CD4-positive, alpha-beta T cell treated with Interleukin-21 for 1 hour (primary cell): Measurements from ENCODE around the gene NELFA.
A peak's percentile ranks its signal among the peaks of the same experiment; 100 is the strongest.

Experiments
- DNase-seq: peaks from one replicate; pipeline ENCODE4 v3.0.0-alpha.2; 2020

NELFA gene

DNA sequence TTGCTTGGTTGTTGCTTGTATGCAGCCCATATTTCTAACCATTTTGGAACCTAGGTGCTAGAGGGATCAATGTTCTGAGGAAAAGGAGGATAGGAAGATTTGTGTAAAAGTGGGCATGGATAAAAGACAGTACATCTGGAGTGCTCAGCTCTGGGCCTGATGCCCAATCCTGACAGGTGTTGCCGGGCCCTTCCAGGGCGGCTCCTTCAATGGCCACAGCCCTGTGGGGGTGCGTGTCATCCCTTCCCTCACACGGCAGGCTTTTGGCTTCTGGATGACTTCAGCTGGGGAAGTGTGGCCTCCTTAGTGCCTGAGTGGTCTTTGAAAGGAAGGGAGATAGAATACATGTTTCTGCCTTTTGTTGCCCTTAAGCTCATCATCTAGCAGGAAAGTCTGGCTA, 47.2 kb downstream of the NELFA start:
- DNase-seq, result no peak

DNA sequence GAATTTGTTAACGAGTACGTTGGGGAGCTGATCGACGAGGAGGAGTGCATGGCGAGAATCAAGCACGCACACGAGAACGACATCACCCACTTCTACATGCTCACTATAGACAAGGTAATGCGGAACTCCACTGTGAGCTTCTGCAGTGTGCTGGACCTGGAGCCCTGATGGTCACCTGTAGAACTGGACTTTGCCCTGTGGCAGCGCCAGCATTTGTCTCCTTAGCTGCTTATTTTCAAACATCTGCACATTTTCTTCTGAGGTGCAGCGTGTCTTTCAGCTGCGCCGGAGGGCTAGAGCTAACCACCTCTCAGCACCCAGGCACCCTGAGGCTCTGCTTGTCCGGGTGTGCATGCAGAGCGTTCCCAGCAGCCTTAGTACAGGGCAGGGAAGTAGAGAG, 47.7 kb downstream of the NELFA start:
- no peak for DNase-seq

DNA sequence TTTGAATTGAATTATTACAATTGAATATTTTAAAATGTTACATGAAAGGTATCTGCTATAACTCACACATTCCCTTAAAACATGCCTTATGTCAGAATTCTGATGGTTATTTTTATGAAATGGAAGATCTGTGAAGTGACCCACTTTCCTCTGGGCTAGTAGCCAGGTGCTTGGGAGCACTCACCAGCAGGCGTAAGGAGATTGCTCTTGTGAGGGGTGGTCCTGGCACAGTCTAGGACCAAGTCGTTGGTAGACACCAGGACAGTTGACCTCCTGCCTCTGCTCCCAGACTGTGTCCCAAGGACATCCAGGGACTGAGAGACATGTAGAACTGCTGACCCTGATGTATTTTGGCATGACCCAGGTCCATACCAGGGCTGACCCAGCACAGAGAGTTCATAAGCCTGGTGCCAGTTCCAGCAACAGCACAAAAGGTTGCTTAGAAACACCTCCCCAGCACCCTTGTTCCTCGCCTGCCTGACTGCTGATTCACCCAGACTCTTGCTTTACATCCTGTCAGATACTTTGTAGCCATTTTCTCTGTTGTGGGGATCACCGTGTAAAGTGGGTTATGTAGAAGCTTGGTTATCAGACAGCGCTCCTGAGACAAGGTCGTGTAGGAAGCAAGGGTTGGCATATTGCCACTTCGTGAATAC, 48.5 kb downstream of the NELFA start:
- no peak for DNase-seq

DNA sequence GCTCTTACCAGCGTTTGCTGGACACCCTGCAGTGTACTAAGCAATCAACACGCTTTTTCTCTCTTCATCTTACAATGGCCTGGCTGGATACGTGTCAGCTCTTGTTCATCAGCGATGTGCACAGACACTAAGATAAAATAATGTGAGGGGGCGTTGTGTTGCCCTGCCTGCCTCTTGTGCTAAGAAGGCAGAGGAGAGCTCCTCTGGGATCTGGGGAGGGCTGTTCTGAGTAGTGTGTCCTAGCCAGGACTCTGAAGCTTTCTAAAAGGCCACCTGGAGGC, 49.7 kb downstream of the NELFA start:
- no peak for DNase-seq

DNA sequence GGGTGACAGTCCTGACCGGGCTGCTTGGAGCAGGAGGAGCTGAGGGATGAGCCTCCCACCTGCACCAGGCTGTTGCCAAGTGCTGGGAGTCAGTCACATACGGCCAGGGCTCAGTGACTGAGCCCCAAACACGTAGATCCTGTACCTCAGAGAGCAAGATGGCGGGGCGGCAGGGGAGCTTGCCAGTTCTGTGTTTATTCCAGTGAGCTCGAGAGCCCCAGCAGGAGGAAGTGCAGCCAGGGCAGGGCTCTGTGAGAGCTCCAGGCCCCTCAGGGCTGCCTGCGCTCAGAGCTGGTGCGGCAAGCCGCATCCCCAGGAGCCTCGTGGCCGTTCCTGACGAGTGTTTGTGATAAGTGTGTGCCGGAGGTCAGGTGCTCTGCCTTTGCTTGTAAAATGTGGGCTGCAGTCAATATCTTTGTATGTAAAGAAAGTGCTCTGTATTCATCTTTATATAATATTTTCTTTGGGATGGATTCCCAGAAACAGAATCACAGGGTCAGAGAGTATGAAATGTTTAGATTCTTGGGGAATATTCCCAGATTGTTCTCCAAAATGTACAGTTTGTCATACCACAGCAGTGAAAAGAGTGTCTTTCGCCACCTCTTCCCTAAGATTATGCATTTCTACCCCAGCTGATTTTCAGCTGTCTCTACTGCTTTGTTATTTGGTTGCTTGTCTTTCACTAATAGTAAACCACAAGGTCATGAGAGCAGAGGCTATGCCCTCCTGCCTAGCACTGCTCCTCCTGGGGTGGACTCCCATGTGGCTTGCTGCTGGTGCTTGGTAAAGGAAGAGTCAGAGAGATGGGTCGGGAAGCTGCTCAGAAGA, 50.3 kb downstream of the NELFA start:
- no peak for DNase-seq

DNA sequence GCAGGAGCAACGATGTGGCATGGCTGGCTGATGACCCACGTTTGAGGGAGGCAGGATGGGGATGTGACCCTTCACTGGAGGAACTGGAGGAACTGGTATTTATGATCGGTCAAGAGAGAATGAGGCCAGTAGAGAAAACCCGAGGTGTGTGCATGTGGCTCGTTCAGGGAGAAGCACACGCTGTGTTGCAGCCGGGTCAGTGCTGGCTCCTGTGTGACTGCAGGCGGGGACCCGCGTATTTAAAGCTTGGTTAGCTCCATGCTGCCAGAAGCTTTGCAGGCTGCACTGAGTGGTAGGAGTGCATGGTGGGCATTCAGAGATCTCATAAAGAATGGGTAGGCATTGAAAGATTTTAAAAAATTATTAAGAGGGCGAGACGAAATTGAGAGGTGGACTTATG, 52.1 kb downstream of the NELFA start:
- no peak for DNase-seq

DNA sequence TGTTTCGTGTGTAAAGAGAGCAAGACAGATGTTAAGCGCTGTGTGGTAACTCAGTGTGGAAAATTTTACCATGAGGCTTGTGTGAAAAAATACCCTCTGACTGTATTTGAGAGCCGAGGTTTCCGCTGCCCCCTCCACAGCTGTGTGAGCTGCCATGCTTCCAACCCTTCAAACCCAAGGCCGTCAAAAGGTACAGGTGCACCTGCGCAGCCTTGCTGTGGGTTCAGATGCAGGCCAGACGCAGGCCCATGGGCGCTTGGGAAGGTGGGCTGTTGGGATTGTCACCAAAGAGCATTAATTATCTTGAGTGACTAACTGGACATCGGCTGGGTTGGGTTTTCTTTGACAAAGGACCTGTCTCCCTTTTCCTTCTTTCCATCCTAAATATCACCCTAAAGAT, 55.4 kb downstream of the NELFA start:
- DNase-seq, result no peak

DNA sequence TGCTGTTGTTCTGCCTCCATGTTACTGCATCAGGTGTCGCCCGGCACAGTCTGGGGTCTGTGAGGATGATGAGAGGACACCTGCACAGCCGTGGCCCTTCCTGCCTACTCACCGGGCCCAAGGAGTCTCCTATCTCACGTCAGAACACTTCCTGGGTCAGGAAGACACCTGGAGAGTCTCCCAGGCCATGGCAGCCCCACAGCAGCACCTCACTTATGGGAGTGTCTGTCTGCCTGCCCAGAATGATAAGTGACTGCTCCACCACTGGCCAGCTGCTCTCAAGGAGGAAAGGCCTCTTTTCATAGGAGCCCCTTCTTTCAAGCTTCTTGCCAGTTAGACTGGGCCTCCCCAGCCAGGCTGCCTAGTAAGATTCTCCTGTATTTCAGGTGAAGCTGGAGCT, 56.1 kb downstream of the NELFA start:
- no peak for DNase-seq

DNA sequence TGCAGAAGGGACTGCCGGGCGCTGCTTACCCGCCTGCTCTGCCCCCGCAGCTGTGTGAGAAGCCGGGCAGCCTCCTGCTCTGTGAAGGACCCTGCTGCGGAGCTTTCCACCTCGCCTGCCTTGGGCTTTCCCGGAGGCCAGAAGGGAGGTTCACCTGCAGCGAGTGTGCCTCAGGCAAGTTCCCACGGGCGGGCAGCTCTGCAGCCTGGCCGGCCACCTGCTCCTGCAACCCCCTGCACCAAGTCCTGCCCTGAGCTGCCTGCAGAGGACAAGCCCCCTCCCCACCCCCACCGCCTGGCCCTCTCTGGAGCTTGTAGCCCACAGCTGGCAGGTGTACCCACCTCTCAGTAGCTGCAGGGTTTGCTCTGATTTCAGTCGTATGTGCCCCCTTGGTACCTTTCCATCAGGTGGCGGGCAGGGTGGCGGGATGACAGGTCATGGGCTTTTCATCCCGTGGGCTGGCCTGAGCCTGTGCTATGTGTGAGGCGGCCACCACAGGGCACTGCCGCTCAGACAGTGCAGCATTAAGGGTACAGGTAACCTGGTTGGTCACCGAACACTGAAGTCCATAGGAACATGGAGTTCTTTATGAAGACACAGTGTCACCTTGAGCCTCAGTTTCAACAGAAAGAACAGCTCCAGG, 56.6 kb downstream of the NELFA start:
- DNase-seq, result no peak

DNA sequence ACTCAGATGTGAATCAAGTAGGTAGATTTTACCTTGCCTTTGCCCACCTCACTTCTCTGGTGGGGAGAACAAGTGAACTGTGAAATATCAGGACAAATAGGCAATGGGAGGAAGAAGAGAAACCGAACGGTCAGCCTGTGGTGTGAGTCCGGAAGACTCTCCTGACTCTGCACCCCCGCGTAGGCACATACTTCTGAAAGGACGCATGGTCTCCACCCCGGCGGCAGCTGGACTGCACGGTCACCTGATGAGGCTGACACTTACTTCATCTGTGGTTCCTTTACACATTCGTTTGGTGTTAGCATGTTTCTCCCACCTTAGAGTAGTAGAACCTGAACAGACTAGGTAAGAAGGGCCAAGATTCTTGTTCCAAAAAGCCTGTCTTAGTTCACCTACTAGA, 58.4 kb downstream of the NELFA start:
- DNase-seq, result no peak

DNA sequence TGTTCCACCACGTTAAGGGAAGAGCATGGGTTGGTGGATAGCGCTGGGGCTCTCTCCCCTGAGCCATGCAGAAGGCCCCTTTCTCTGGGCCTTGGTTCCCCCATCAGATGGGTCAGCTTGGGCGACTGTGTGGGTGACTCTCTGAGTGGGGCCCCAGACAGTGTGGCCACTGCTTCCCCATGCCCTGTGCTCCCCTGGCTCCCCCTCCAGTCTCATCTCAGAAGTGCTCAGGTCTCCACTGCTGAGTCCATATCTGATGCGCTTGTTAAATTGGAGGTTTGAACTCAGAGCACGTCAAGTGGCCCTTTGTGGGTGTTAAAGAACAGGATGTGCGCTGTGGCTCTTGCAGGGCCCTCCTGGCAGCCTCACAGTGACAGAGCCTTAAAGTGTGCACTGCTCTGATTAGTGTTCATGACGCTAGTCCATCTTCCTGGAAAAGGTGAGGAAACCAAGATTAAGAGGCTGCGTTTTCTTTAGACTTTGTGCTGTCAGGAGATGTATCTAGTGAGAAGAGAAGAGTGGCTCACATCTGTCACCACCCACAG, 59.8 kb downstream of the NELFA start:
- peak; percentile 2 for DNase-seq

DNA sequence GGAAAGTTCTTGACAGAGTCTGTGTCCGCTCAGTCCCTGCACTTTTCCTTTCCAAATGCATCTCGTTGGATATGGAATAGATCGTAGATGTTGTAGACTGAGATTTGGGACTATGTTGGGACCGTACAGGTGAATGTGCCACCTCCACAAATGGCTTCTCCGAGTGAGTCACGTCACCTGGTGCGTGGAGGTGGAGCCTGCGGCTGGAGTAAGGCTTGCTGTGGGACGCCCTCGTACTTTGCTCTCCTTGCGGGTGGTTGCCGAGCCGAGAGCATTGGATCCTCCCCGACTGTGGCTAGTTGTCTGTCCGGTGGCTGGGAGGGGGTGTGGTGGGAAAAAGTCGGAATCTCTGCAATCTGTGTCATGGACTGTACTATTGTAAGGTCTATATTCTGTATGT, 60.5 kb downstream of the NELFA start:
- no peak for DNase-seq

DNA sequence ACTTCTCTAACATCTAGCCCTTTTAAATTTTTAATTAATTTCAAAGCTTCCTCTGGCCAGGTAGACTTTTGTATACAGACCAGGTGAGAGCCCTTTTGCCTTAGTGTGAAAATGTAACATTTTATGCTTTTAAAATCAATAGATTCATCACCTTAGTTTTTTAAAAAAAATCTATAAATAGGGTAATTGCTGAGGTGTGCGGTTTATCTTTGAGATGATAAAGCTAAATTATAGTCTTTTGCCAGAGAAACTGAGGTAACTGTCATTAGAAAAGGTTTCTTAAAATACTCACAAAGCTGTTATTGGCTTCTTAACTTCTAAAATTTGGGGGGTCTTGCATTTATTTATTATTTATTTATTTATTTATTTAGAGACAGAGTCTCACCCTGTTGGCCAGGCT, 62.9 kb downstream of the NELFA start:
- DNase-seq, result no peak

DNA sequence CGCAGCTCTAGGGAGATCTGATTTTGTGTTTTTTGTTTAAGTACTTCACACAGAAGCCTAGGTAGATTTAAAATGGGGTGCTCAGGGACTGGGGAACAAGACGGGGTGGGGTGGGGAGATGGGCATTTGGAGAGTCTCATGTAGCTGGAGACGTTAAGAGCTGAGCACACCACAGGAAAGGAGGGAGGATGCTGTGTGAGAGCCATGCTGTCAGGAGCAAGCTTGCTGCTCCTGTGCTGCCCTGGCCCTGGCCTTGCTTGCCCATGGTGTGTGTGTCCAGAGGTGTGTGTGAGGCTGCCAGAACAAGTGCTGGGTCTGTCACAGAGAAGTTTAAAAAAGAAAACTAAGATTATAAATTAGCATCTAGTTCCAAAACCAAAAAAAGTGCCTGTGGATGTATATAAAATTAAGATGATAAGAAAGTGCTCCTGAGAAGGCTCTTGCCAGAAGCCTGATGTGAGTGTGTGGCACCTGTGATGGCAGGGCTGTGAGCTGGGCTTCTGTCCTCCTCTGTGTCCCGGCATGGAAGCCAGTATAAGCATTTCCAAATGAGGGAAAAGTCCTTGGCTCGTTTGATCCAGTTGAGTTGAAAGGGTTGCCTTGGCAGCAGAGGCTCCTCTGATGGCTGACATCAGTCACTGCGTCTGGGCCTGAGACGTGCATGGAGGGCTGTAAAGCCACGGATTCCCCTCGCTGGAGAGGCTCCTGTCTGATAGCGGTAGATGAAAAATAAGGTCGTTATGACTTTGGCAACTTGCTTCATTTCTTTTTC, 63.5 kb downstream of the NELFA start:
- DNase-seq, result no peak

DNA sequence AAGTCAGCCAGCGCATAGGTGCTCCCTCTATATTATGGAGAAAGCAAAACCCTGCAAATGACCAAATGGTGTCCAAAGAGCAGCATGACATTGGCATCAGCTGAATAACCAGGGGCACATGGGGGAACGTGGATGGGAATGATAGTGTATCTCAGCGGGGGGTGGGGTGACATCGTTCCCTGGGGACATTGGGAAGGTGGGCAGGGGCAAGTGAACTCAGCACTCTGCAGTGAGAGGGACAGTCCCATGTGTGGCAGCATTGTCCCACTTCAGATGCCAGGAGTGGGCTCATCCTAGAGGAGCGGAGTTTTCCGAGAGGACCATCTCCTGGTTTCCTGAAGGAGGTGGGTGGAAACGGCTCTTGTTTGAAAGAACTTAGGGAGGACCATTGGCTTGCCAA, 64.8 kb downstream of the NELFA start:
- no peak for DNase-seq

DNA sequence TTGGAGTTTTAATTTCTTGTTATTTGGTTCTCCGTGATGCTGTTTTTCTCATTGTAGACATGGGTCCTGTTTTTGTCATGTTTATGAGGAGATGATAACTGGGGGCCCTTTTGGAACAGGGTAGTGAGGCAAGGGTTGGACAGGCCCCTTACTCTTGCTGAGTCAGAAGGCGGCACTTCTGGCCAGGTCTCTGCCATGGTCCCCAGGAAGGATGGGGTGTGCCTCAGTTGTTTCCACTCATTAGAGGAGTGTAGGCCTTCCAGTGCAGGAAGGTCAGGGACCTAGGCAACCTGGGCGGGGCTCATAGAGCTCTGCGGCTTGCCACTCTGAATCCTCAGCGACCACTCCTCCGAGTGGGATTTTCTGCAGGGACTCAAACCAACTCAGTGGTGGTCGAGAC, 68.2 kb downstream of the NELFA start:
- no peak for DNase-seq

DNA sequence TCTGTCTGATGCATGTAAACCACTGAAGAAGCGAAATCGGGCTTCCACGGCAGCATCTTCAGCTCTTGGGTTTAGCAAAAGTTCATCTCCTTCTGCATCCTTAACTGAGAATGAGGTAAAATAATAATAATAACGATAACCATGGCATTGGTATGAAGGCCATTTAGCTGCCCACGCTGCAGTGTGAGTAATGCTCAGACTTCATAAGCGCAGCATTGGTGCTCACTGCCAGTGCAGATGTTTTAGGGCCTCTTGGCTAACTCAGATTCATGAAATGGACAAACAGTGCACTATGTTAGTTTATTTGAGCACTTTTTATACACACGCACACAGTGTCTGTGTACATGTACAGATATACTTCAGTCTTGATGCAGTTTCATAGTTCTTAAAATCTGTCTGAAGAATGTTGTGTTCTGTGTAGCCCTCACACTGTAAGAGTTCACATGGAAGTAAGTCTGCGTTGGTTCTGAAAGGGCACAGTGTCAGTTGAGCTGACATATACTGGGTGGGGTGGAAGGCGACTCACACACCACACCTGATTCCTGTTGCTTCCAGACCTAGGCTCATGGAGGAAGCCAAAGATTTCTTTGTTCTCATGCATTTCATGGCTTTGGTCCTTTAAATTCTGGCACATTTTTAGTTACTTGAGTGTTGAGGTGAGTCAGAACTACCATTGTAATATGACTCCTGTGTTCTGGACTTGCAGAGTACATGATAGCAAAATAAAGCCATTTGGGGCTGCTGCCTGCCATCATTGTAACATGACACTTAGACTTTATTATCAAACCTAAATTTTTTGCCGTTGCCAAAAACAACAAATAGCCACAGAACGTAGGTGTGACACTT, 68.9 kb downstream of the NELFA start:
- no peak for DNase-seq

DNA sequence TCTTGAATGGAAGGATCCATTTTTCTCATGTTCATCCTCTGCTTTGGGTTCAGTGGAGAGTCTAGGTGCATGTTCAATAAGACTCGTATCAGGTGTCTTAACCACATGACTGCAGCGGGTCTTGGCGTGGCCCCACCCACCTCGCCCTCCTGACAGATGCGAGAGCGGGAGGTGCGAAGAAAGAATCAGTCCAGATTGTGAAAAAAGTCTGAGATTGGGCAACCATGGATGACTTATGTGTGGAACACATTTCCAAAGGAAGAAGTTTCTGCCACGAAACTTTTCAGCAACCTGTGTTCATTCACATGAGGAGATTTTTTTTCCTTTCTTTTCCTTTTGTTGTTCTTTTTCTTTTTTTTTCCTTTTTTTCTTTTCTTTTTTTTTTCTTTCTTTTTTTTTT, 70.7 kb downstream of the NELFA start:
- no peak for DNase-seq

DNA sequence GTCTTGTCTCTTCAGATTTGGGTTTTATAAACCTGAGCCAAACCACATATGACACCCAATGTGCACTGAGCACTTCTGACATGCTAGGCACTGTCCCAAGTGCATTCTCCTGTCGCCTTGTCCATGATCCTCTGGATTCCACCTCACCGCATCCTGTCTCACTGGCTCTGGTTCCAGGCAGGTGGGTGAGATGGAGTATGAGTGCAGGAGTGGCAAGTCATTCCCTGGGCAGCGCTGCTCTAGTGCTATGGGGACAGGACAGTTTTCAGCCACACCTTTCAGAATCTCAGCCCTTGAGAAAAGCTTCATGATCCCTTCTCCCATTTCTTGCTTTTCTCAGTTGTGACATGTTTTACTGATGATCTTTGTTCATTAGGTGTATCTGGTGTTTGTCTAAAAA, 71.2 kb downstream of the NELFA start:
- DNase-seq, result no peak

DNA sequence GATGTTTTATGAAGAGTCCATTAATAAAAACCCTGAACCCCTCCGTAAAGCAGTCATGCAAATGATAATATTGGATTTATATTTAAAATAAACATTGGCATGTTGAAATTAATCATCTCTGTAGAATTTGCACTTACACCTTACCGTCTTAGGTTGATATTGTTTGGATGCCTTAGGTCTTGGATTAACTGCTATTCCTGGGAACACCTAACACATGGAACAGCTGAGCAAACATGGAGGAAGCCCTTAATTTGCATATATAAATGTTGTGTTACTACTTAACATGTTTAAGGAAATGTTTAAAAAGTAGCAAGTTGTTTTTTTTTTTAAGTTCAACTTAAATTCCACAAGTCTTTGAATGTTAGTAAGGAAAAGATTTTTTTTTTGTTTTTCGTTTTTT, 75.1 kb downstream of the NELFA start:
- no peak for DNase-seq

DNA sequence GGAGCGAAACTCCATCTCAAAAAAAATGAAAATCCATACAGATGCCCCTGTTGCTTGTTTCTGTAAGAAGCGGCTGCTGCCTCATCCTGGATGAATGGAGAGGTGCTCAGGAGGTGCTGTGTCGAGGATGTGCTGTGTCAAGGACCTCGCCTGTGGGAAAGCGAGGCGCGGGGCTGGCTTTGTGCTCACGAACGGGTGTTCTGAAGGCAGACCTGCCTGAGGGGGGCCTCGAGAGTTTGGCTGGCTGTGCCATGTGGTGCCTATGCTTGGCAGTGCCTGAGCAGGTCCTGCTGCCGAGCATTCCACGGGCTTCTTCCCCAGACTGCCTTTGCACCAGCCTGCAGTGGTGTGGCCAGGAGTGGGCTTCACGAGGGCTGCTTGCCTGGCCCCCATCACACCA, 76.0 kb downstream of the NELFA start:
- DNase-seq, result no peak
